NCI-H524 treated with DMSO at 0.1 percent for 48 hours (cell line): ENCODE data around the gene GAREM2.

Experiments used
- DNase-seq: peaks from one replicate; lab custom pipeline; 2025; lab: John Stamatoyannopoulos, UW

The GAREM2 gene

GRCh38 chr2:26237868-26238267, 65.0 kb downstream of the GAREM2 start:
- no peak for DNase-seq

- no peak for DNase-seq
Measured at GRCh38 chr2:26238311-26238958, 65.5 kb downstream of the GAREM2 start.
